GM19452 (cell line): ENCODE results near the gene MAP3K7CL.
"Not testable (repeated sequence)": the region's sequence is repeated elsewhere in the genome, so short reads cannot be mapped to it uniquely, and the experiment has no call there.

Source experiments
- ATAC-seq: cut with Tn5 transposase; IDR thresholded peaks from one replicate; pipeline ENCODE4 v1.9.1; 2021; ENCODE audit not compliant: unreplicated experiment

Gene MAP3K7CL

GRCh38 chr21:29166853-29167252 lies 36.4 kb downstream of the MAP3K7CL start:
- no peak for ATAC-seq

GRCh38 chr21:29167481-29167880 lies 37.0 kb downstream of the MAP3K7CL start:
- ATAC-seq, result not testable (repeated sequence)

GRCh38 chr21:29168891-29169315 lies 38.5 kb downstream of the MAP3K7CL start:
- ATAC-seq, result no peak

GRCh38 chr21:29170944-29171343 lies 40.5 kb downstream of the MAP3K7CL start:
- ATAC-seq, result no peak

- ATAC-seq, result no peak
These were observed 41.8 kb downstream of the MAP3K7CL start for GRCh38 chr21:29172282-29172681.

GRCh38 chr21:29174607-29175013 lies 44.2 kb downstream of the MAP3K7CL start:
- ATAC-seq, result no peak

- ATAC-seq, result no peak
These were observed 45.1 kb downstream of the MAP3K7CL start for GRCh38 chr21:29175408-29176134.

- no peak for ATAC-seq
These were observed 46.2 kb downstream of the MAP3K7CL start for GRCh38 chr21:29176471-29177120.

GRCh38 chr21:29177800-29178199 lies 47.4 kb downstream of the MAP3K7CL start:
- no peak for ATAC-seq

GRCh38 chr21:29178926-29179325 lies 48.5 kb downstream of the MAP3K7CL start:
- ATAC-seq, result no peak

- no peak for ATAC-seq
These were observed 49.1 kb downstream of the MAP3K7CL start for GRCh38 chr21:29179503-29179902.

- peak; percentile 50 for ATAC-seq
These were observed 51.5 kb downstream of the MAP3K7CL start for GRCh38 chr21:29181799-29182470.

GRCh38 chr21:29182691-29183092 lies 52.2 kb downstream of the MAP3K7CL start:
- no peak for ATAC-seq

- ATAC-seq, result no peak
These were observed 53.6 kb downstream of the MAP3K7CL start for GRCh38 chr21:29184037-29184436.

GRCh38 chr21:29185172-29185571 lies 54.7 kb downstream of the MAP3K7CL start:
- ATAC-seq, result no peak

- no peak for ATAC-seq
These were observed 55.2 kb downstream of the MAP3K7CL start for GRCh38 chr21:29185633-29186032.

- ATAC-seq, result no peak
These were observed 55.8 kb downstream of the MAP3K7CL start for GRCh38 chr21:29186246-29186645.

GRCh38 chr21:29187944-29188343 lies 57.5 kb downstream of the MAP3K7CL start:
- no peak for ATAC-seq

- no peak for ATAC-seq
These were observed 58.9 kb downstream of the MAP3K7CL start for GRCh38 chr21:29189353-29189752.

GRCh38 chr21:29190923-29191331 lies 60.5 kb downstream of the MAP3K7CL start:
- no peak for ATAC-seq

GRCh38 chr21:29193072-29193471 lies 62.6 kb downstream of the MAP3K7CL start:
- no peak for ATAC-seq

- no peak for ATAC-seq
These were observed 63.5 kb downstream of the MAP3K7CL start for GRCh38 chr21:29193901-29194300.
